Neuronal stem cell (in vitro differentiated cells): ENCODE results near the gene MAPKAP1.

ENCODE experiments used
- DNase-seq: peaks from one replicate; pipeline ENCODE4 v3.0.0-alpha.2; 2013; ENCODE audit warnings: low spot score
- H2AFZ ChIP-seq: one replicate; pipeline ENCODE4 v1.6.1; 2013; ENCODE audit warnings: mild to moderate bottlenecking, low read length, inconsistent platforms
- H2AK5ac ChIP-seq: 2 replicates; pipeline ENCODE4 v1.6.1; 2013; ENCODE audit warnings: low read depth, mild to moderate bottlenecking, inconsistent platforms, low read length, moderate library complexity, mixed read lengths
- H2BK120ac ChIP-seq: 2 replicates; pipeline ENCODE4 v1.6.1; 2013; ENCODE audit warnings: low read depth, mild to moderate bottlenecking, inconsistent platforms, low read length, moderate library complexity, mixed read lengths
- H2BK12ac ChIP-seq: one replicate; pipeline ENCODE4 v1.6.1; 2013; ENCODE audit warnings: low read length, inconsistent platforms
- H2BK15ac ChIP-seq: 2 replicates; pipeline ENCODE4 v1.6.1; 2013; ENCODE audit warnings: mild to moderate bottlenecking, low read length, inconsistent platforms, mixed read lengths
- H2BK5ac ChIP-seq: one replicate; pipeline ENCODE4 v1.6.1; 2013; ENCODE audit warnings: inconsistent platforms, mild to moderate bottlenecking, low read length, moderate library complexity
- H3K14ac ChIP-seq: one replicate; pipeline ENCODE4 v1.6.1; 2013; ENCODE audit warnings: low read length, inconsistent platforms
- H3K18ac ChIP-seq: 2 replicates; pipeline ENCODE4 v1.6.1; 2013; ENCODE audit warnings: low read length, inconsistent platforms
- H3K23ac ChIP-seq: 2 replicates; pipeline ENCODE4 v1.6.1; 2013; ENCODE audit warnings: low read depth, mild to moderate bottlenecking, mixed read lengths, low read length, inconsistent platforms; ENCODE audit not compliant: poor library complexity
- H3K27ac ChIP-seq: replicated peaks from 3 replicates; pipeline ENCODE4 v1.5.1; 2013; ENCODE audit warnings: low read length, inconsistent platforms
- H3K27me3 ChIP-seq, 3 experiments: 2 replicates each; pipeline ENCODE4 v1.6.1; 2013; ENCODE audit warnings: low read length in 3 of 3, mild to moderate bottlenecking in 2 of 3, inconsistent platforms in 1 of 3, low read depth in 1 of 3, mixed read lengths in 1 of 3, moderate library complexity in 1 of 3; ENCODE audit not compliant: control insufficient read depth in 3 of 3, insufficient read depth in 3 of 3
- H3K36me3 ChIP-seq, 2 donors: replicated peaks in 1 of 2; 2 replicates each; pipeline ENCODE4 v1.6.1; 2013; ENCODE audit warnings: low read length in 2 of 2; ENCODE audit not compliant: control insufficient read depth in 2 of 2, insufficient read depth in 2 of 2
- H3K4ac ChIP-seq: 2 replicates; pipeline ENCODE4 v1.6.1; 2013; ENCODE audit warnings: inconsistent platforms, mild to moderate bottlenecking, low read length, moderate library complexity
- H3K4me1 ChIP-seq, 2 donors: 1 replicate in 1 of 2; 2 replicates in 1 of 2; pipeline ENCODE4 v1.6.1; 2013; ENCODE audit warnings: low read length in 2 of 2, low read depth in 1 of 2; ENCODE audit not compliant: control insufficient read depth in 2 of 2, insufficient read depth in 1 of 2
- H3K4me2 ChIP-seq: one replicate; pipeline ENCODE4 v1.6.1; 2013; ENCODE audit warnings: mild to moderate bottlenecking, low read length, inconsistent platforms; ENCODE audit not compliant: insufficient read depth, poor library complexity, severe bottlenecking
- H3K4me3 ChIP-seq, 2 donors: 2 replicates each; pipeline ENCODE4 v1.5.1; 2013; ENCODE audit warnings: low read length in 2 of 2, mild to moderate bottlenecking in 2 of 2, inconsistent platforms in 1 of 2, moderate library complexity in 1 of 2
- H3K79me1 ChIP-seq: one replicate; pipeline ENCODE4 v1.6.1; 2013; ENCODE audit warnings: low read depth, mild to moderate bottlenecking, inconsistent platforms, low read length, moderate library complexity
- H3K9ac ChIP-seq: one replicate; pipeline ENCODE4 v1.6.1; 2013; ENCODE audit warnings: mild to moderate bottlenecking, low read depth, low read length, inconsistent platforms; ENCODE audit not compliant: poor library complexity
- H3K9me3 ChIP-seq, 2 donors: replicated peaks in 1 of 2; 2 replicates each; pipeline versions ENCODE3 to v1.6.1; 2013; ENCODE audit warnings: low read length in 2 of 2, mild to moderate bottlenecking in 2 of 2, inconsistent platforms in 1 of 2, low read depth in 1 of 2, mixed read lengths in 1 of 2, moderate library complexity in 1 of 2; ENCODE audit not compliant: control insufficient read depth in 2 of 2, insufficient read depth in 1 of 2
- H4K8ac ChIP-seq: one replicate; pipeline ENCODE4 v1.6.1; 2013; ENCODE audit warnings: low read depth, mild to moderate bottlenecking, inconsistent platforms, low read length, moderate library complexity
- H4K91ac ChIP-seq: one replicate; pipeline ENCODE4 v1.6.1; 2013; ENCODE audit warnings: low read length, low read depth, mild to moderate bottlenecking, inconsistent platforms; ENCODE audit not compliant: poor library complexity
- WGBS, 2 donors: extraction: QIAGEN DNeasy Blood & Tissue Kit; methylation state at CpG; one replicate each; pipeline ENCODE4 v1.1.7; 2013; ENCODE audit warnings: missing lambda C conversion rate in 2 of 2, mixed read lengths in 1 of 2; ENCODE audit not compliant: insufficient read length in 2 of 2, insufficient replicate concordance in 1 of 2; ENCODE audit errors: extremely low coverage in 2 of 2; 5-methylcytosine and 5-hydroxymethylcytosine counted together

MAPKAP1 gene

DNA sequence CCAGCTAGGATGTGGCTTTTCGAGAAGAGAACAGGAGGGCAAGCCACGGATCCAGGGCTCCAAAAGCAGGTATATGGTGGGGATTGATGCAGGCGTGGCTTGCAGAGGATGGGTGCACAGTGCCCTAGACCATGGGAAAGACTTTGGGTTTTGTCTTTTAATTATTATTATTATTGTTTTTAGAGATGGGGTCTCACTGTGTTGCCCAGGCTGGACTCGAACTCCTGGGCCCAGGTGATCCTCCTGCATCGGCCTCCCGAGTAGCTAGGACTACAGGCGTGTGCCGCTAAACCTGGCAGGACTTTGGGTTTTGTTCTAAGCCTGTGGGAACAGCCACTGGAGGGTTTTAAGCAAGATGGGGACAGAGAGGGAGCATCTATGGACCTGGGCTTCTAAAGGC is 293.4 kb downstream of the MAPKAP1 start:
- Histone ChIP-seq H3K4me2 (no peak overlapping the region), H2BK12ac (no peak overlapping the region), H3K4me3 (no peak overlapping the region), H4K91ac (no peak overlapping the region), H2AFZ (no peak overlapping the region), H3K79me1 (peaks cover 2% of the 10 kb centered on the region), H2BK5ac (no peak overlapping the region), H2BK15ac (peak overlapping the region; percentile 21), H2BK120ac (no peak overlapping the region), H3K9me3 (peaks cover 0 to 3% of the 10 kb centered on the region in 2 donors), H3K14ac (no peak overlapping the region), H3K4me1 (peaks cover 0 to 1% of the 10 kb centered on the region in 2 donors), H3K9ac (no peak overlapping the region), H4K8ac (no peak overlapping the region), H3K27ac (no peak overlapping the region), H2AK5ac (peak overlapping the region; percentile 29), H3K27me3 (peaks cover 0 to 6% (median 0%) of the 10 kb centered on the region in 3 experiments), H3K36me3 (no peaks in the 10 kb centered on the region), H3K4ac (no peak overlapping the region), H3K18ac (peak overlapping the region; percentile 83), H3K23ac (no peak overlapping the region)
- no CpG with 5 or more reads among the region's 8 CpGs for WGBS, 2 donors
- DNase-seq: no peak

GRCh38 chr9:125412166-125412565 is 294.8 kb downstream of the MAPKAP1 start:
- no peak overlapping the region for H3K4ac ChIP-seq
- H3K9me3 ChIP-seq: peaks cover 0 to 3% of the 10 kb centered on the region in 2 donors
- no peak overlapping the region for H4K91ac ChIP-seq
- H2BK5ac ChIP-seq: no peak overlapping the region
- H3K4me2 ChIP-seq: no peak overlapping the region
- no peak for DNase-seq
- H2BK12ac ChIP-seq: no peak overlapping the region
- no peak overlapping the region for H2BK120ac ChIP-seq
- H3K27ac ChIP-seq: no peak overlapping the region
- H3K79me1 ChIP-seq: peaks cover 2% of the 10 kb centered on the region
- peaks cover 0 to 9% (median 0%) of the 10 kb centered on the region in 3 experiments for H3K27me3 ChIP-seq
- no CpG with 5 or more reads among the region's 10 CpGs for WGBS, 2 donors
- H3K14ac ChIP-seq: no peak overlapping the region
- H2AFZ ChIP-seq: no peak overlapping the region
- H4K8ac ChIP-seq: no peak overlapping the region
- H2AK5ac ChIP-seq: no peak overlapping the region
- H3K36me3 ChIP-seq: no peaks in the 10 kb centered on the region
- no peak overlapping the region for H3K18ac ChIP-seq
- H3K4me1 ChIP-seq: peaks cover 0 to 5% of the 10 kb centered on the region in 2 donors
- H3K9ac ChIP-seq: no peak overlapping the region
- no peak overlapping the region for H3K4me3 ChIP-seq
- H3K23ac ChIP-seq: no peak overlapping the region
- no peak overlapping the region for H2BK15ac ChIP-seq

DNA sequence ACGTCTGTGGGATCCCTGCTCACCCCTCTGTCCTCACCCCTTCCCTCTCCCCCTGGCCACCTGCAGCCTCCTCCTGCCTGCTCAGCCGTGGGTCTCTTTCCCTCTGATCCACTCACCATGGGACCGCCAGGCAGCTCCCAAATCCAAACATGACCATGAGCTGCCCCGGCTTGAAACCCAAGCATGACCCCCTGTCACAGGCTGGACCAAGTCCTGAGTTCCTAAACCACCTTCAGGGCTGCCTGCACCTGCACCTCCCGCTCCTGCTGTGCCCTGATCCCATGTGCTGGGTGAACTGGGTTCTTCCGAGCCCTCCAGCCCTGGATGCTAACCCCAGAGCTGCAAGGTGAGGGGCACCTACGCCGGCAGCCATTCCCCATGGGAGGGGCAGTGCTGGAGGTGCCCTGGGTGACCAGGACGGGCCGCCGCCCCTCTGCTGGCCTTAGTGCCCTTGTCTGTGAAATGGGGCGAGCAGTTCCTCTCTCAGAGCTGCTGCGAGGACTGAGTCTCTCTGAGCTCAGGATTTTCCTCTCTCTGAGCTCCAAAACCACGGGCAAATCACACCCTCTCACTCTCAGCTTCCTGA is 295.7 kb downstream of the MAPKAP1 start:
- no peak overlapping the region for H2AFZ ChIP-seq
- peak overlapping the region; percentile 95 for H2AK5ac ChIP-seq
- peaks cover 0 to 3% of the 10 kb centered on the region in 2 donors for H3K9me3 ChIP-seq
- no peak overlapping the region for H3K4me2 ChIP-seq
- no peak overlapping the region for H3K4ac ChIP-seq
- H3K4me3 ChIP-seq: no peak overlapping the region
- H3K9ac ChIP-seq: no peak overlapping the region
- H3K79me1 ChIP-seq: peaks cover 2% of the 10 kb centered on the region
- H2BK5ac ChIP-seq: peak overlapping the region; percentile 62
- H2BK15ac ChIP-seq: peak overlapping the region; percentile 96
- H3K18ac ChIP-seq: peak overlapping the region; percentile 70
- H3K27ac ChIP-seq: no peak overlapping the region
- H4K91ac ChIP-seq: no peak overlapping the region
- no peak for DNase-seq
- H3K27me3 ChIP-seq: peaks cover 0 to 12% (median 6%) of the 10 kb centered on the region in 3 experiments
- H3K23ac ChIP-seq: peak overlapping the region; percentile 56
- no CpG with 5 or more reads among the region's 14 CpGs for WGBS, 2 donors
- no peak overlapping the region for H3K14ac ChIP-seq
- peaks cover 0 to 5% of the 10 kb centered on the region in 2 donors for H3K4me1 ChIP-seq
- H2BK12ac ChIP-seq: no peak overlapping the region
- peak overlapping the region; percentile 88 for H2BK120ac ChIP-seq
- H3K36me3 ChIP-seq: no peaks in the 10 kb centered on the region
- no peak overlapping the region for H4K8ac ChIP-seq

DNA sequence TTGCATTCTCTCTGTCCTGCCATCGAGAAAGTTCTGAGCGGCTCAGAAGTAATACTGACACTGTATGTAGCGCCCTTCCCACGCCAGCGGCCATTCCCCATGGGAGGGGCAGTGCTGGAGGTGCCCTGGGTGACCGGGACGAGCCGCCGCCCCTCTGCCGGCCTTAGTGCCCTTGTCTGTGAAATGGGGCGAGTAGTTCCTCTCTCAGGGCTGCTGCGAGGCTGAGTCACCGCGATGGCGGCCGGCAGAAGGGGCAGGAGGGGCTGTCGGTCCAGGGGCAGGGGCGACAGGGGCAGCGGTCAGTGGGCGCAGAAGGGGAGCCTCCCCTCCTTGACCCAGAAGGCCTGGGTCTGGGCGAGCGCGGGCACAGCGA is 296.5 kb downstream of the MAPKAP1 start:
- Histone ChIP-seq H2BK15ac (peak overlapping the region; percentile 96), H3K4ac (no peak overlapping the region), H2BK12ac (peak overlapping the region; percentile 85), H3K4me2 (no peak overlapping the region), H4K91ac (peak overlapping the region; percentile 15), H2BK120ac (peak overlapping the region; percentile 88), H3K4me3 (no peak overlapping the region), H2BK5ac (peak overlapping the region; percentile 62), H3K79me1 (peaks cover 2% of the 10 kb centered on the region), H3K27ac (no peak overlapping the region), H2AFZ (peak overlapping the region; percentile 84), H3K9ac (peak overlapping the region; percentile 57), H3K18ac (peak overlapping the region; percentile 84), H4K8ac (no peak overlapping the region), H2AK5ac (peak overlapping the region; percentile 95), H3K14ac (no peak overlapping the region), H3K36me3 (no peaks in the 10 kb centered on the region), H3K4me1 (peaks cover 0 to 5% of the 10 kb centered on the region in 2 donors), H3K9me3 (peaks cover 0 to 3% of the 10 kb centered on the region in 2 donors), H3K27me3 (peaks cover 0 to 12% (median 12%) of the 10 kb centered on the region in 3 experiments), H3K23ac (peak overlapping the region; percentile 56)
- no peak for DNase-seq
- no CpG with 5 or more reads among the region's 24 CpGs for WGBS, 2 donors
